GM18502 (cell line): ENCODE measurements around the gene TBC1D21.

Experiments
- ATAC-seq: cut with Tn5 transposase; IDR thresholded peaks from one replicate; pipeline ENCODE4 v1.9.1; 2021; ENCODE audit warnings: mild to moderate bottlenecking; ENCODE audit not compliant: unreplicated experiment, poor library complexity

Gene TBC1D21

DNA sequence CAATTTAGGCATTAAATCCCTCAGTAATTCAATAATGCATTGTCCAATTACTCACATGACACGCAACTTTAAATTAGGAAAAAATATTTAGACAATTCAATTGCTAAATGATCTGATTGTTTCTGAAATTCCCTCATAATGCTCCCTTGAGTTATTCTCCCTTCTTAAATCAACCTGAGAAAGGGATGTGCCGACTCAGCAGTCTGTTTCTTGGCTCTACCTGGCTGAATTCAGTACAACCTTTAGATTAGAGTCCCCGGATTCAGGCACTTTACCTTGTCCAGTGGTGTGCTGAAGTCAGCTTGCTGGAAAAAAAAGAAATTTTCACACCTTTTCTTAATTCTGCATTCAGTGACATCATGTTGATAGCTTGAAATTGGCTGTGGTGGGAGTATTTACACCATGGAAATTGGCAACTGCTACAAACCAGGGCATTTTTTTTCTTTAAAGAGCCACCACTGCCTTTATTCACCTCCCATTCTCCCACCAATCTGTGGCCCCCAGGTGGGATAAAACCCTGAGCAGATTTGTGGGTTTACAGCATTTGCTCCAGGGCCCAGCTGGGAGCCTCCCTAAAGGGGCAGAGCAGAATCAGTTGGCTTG is 32.0 kb downstream of the TBC1D21 start:
- ATAC-seq: no peak

DNA sequence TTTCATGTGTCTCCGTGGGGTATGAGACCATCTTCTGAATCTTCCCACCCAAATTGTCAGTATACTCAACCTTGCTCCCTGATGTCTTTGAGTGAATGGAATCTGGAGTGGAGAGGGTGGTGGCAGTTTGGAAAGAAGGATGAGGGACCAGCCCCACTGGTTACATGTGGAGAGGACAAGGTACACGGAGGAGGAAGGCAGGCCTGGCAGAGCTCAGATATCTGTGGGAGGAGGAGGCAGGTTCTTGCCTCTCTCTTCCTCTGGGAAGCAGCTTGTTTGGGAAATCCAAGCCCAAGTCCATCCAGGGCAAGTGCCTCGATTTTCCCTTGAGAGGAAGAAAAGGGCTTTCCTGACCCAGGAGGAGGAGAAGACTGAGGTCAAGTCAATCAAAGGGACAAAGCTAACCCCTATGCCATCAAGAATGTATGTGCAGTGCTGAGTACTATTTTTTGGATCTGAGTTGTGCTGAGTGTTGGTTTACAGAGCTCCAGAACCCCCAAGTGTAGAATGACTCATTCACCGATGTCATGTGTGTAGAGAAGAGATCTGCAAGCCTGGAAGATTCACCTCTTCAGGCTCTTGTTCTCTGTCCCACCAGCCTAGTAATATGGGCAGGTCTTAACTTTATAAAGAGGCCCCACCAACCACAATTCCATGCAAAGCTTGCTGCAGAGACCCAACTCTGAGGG is 33.1 kb downstream of the TBC1D21 start:
- no peak for ATAC-seq

DNA sequence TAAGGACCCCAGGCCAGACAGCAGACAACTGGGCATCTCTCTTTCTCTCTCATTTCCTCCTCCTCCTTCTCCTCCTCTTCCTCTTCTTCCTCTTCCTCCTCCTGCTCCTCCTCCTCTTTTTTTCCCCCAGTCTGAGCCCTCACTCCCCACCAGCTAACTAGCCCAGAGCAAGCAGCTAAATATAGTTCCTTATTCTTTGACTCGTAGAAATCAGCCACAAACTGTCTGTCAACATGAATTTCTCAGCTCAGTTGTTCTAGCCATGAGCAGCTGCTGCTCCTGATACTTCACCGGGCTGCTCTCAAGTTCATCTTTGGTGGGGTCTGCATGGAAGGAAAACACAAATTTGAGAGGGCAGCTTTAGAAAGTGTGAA is 33.7 kb downstream of the TBC1D21 start:
- ATAC-seq: no peak

DNA sequence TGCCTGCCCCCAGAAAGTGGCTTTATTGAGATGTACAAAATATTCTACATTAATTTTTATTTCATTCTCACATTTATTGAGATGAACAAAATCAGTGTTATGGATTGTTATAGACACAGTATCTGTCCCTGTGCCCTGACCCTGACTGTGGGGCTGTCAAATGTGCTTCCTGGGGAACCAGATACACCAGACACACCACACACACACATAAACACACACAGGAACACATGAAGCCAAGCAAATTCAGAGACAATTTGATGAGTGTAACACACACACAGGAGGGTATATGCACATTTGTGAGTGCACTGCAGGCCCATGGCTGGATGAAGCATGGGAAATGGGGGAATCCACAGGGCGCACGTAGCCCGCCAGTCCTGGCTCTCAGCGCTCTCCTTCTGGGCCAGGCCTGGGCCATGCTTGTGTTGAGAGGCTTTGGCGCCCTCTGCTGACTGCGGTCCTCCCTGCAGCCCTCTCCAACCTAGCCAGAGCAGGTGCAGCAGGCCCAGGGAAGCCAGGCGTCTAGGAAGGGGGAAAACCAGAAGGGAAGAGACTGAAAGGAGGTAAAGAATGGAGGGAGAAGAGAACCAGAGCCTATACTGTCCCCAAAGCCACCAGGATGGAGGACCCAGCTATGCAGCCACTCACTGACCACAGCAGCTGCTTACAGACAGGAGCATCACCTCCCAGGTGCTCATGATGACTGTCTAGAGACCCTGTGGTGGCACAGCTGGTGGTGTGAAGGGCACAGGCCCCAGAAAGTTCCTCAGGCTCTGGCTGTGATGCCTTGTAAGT is 34.9 kb downstream of the TBC1D21 start:
- ATAC-seq: peak; percentile 65

DNA sequence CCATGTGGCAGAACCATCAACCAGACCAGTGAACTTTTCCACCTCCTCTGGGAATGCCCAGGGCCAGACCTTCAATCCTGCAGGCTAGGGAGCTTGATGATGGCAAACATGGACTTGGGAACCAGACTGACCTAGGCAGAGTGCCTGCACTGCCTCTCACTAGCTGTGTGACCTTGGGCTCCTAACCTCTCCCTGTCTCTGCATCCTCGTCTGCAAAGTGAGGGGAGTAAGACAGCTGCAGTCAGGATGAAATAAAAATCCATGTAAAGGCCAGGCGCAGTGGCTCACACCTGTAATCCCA is 35.4 kb downstream of the TBC1D21 start:
- ATAC-seq: no peak

DNA sequence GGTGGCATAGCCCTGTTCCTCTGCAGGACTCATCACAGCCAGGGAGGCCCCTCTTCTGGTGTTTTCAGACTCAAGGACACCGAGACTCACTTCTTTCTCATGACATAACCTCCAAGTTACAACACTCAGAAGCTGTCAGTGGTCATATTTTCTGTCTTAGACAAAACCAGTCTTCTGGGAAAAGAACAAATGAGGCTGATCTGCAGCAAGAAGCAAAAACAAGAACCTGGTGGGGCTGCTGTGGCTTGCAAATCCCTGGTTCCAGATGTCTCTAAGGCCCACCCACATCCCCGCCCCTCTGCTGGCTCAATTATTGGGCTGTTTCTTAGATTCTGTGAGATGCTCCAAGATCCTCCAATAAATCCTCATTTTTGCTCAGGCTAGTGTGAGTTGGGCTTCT is 36.3 kb downstream of the TBC1D21 start:
- no peak for ATAC-seq

DNA sequence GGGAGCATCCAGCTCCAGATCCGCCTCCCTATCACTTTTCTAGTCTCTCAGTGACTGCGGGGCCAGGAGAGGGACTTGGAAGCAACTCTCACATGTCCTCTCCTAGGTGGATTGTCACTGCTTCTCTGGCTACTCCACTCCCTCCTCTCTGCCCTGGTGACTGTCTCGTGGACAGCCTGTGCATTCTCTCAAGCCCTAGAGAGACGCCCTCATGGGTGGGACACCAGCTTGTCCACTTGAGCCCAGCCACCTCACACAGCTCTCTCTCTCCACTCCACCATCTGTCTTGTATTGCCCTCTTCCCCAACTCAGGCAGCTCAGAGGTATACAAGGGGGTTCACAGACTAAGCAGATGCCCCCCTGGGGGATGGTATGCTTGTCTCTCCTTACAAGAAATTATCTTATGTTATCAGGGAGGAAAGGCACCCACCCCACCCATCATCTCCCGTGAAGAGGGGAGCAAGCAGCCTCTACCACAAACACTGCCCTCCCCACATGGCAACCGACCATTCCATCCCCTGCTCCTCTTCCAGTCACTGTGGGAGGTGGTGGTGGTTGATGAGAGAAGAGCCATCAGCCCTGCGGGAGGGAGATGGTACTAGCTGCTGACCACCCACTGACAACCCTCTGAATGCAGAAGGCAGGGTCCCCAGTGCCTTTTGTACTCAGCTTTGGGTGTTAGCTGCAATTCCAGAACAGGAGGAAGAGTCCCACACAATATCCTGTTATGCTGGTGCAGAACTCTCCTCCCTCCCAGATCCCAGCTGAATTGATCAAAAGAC is 37.3 kb downstream of the TBC1D21 start:
- no peak for ATAC-seq

DNA sequence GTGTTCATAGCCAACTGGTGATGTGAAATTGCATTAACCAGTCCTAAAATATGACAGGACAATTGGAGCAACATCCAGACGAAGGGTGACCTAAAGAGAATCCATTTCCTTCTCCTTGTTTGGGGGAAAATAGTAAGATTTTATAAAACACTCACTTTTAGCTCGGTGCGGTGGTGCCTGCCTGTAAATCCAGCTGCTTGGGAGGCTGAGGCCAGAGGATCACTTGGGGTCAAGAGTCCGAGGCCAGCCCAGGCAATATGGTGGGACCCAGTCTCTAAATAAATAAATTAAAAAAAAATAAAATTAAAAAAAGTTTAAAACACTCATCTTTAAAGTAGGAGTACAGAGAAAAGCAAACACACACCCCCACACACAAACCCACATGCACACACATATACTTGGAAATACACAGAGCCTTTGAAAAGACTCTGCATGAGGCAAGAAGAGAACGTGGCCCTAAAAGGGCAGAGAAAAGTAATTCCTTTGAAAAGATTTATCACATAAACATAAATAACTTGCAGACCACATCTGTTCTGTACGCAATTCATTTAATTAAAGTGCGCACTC is 38.7 kb downstream of the TBC1D21 start:
- ATAC-seq: no peak

DNA sequence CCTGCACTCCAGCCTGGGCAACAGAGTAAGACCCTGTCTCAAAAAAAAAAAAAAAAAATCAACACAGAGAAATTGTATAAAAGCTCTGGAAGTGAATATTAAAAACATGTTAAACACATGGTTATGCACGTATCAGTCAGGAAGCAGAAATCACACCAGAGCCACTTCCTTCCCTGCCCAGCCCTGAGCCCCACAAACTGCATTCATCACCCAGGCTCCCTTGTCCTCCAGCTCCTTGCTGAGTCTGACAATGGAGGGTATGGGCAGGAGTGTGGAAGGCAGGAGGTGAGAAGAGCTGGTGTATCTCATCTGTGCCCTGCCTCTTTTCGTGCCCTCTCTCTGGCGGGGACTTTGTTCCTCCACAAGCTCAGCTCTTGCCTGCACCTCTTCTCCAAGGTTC is 40.8 kb downstream of the TBC1D21 start:
- ATAC-seq: no peak

DNA sequence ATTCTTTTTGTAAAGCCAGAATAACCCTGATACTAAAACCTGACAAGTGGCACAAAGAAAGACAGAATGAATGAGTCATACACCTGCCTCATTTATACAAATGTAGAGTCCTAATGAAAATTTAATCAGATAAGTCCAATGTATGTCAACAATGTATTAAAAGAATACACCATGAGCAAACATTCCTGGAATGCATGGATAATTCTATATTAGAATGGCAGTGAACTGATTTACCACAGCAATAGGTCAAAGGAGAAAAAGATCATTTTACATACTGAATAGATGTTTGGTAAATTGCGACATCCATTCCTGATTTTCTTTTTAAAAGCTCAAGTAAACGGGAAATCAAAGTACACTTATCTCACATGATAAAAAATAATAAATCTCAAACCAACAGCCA is 41.7 kb downstream of the TBC1D21 start:
- ATAC-seq: no peak

DNA sequence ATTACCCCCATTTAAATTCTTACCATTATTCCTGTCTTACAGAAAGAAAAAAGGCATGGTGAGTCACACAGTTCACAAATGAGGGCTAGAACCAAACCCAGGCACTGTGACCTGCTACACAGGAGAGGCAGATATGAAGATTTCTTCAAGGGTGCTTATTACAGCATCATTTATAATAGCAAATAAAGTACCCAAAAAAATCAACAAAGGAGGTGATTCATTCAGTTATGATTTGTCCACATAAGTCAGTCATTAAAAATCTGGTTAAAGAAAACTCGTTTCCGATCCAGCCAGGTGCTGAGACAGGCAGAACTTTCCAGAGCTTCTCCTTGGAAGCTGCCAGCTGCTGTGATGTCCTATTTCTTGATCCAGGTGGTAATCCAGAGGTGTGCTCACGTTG is 45.4 kb downstream of the TBC1D21 start:
- ATAC-seq: no peak

DNA sequence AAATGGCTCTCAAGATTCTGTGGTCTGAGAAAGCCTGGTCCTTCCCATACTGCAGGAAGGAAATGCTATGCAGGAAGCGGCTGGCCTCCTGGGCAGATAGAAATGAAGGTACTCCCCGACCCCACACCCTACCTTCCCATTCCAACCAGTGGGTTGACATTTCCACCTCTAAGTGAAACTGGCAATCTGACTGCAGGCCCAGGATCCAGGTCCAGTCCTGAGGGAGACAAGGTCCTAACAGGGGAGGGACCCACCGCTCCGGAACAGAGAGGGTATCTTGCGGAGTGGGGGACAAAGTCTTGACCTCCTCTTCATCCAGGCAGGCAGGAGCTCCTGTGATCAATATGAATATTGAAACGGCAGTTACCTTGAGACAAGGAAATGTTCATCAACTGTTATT is 46.3 kb downstream of the TBC1D21 start:
- ATAC-seq: no peak

DNA sequence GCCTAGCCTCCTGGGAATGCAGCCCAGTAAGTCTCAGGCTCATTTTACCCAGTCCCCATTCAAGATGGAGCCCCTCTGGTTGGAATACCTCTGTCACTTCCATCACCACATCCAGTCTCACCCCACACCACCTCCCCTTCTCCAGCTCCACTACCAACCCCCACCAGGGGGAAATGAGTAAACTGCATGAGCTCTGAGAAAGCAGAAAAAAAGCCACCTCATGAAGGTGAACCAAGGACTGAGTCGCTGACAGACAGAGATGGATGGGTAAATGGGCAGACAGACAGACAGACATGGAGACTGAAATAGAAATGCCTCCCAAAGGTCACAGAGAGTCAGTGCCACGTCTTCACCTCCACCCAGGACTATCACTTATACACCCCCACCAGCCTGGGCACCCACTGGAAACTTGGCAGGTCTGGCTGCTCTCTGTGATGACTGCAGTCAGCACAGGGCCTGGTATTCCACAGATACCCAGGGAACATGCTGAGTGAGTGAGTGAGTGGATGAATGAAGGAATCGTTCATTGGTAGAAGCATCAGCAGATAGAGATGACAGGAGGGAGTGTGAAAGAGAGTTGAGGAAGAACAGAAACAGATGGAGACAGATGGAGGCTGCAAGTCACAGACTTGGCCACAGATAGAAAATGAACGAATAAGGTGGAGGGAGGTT is 48.0 kb downstream of the TBC1D21 start:
- ATAC-seq: no peak

DNA sequence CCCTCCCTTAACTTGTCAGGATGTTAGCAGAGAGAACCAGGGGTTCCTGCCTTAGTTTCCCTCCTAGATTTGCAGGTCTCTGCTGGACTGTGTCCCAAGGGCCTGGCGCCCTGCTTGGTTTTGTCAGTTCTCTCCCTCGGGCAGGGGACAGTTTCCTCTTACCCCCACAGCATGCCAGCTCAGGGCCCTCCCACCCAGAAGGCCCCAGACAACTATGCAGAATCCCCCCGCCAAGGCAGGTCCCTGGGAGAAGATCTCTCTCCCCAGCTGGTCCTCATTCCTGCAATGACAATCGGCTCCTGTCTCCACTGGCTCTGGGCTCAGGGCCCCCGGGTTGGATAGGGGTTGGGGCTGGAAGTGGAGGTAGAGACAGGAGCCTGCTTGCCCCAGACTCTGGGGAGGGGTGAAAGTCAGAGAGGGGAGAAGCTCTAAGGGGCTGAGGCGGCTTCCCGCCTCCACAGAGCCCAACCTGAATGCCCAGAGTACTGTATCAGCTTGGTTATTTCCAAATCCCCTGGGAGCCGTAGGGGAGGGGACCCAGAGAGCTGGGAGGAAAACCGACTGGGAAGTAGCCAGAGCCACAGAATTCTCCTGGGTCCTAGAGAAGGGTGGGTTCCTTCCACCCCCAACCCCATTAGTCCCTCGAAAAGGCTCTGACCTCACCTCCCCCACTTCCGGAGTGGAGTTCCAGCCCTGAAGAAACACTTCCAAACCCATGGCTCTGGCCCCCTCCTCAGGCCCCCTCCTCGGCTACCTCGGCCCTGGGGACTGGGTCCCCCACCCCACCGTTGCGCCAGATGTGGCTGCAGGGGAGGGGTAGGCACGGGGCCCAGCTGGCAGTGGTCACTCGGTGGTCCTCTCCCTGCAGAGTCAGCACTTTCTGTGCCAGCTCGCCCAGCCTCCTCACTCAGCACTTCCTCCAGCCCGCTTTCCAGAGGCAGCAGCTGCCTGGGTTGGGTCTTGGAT is 49.1 kb downstream of the TBC1D21 start:
- ATAC-seq: no peak

DNA sequence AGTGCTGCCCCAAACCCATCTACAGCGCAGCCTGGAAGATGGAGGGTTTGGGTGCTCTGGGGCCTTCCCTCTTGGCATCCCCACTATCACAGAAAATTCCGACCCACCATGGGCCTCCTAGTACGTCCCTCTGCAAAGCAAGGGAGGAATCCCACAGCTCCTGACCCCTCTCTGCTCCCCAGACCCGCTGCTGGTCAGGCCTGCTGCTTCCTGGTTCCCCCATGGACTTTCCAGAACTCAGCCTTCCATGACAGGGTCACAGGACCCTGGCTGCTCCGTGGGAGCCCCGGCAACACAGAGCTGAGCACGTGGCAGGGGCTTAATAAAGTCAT is 49.8 kb downstream of the TBC1D21 start:
- no peak for ATAC-seq

DNA sequence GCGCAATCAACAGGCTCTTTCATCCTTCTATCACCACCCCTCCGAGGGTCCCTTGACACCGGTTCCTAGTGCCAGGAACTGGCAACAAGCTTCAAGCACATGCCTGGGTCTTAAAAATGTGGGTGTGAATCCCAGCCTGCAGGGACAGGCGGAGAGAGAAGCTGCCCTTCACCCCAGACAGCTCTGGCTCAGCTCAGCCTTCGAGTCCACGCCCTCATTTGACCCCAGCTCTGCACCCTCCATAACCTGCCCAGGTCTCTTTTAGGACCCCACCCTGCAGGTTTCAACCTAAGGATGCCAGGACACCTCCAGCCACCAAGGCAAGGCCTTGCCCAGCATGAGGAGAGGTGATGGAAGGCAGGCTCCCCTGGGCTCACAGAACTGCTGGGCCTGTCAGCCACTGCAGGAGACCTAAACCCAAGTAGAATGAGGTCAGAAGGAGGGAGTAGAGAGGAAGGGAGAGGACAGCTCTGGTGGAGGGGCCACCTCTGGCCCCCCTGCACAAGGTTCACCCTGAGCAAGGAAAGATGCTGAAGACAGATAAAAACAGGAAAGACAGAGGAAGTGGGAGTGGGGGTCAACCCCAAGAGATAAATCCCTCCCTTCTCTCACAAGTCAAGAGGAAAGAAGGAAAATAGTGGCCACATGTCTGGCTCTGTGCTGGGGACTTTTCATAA is 50.3 kb downstream of the TBC1D21 start:
- no peak for ATAC-seq

DNA sequence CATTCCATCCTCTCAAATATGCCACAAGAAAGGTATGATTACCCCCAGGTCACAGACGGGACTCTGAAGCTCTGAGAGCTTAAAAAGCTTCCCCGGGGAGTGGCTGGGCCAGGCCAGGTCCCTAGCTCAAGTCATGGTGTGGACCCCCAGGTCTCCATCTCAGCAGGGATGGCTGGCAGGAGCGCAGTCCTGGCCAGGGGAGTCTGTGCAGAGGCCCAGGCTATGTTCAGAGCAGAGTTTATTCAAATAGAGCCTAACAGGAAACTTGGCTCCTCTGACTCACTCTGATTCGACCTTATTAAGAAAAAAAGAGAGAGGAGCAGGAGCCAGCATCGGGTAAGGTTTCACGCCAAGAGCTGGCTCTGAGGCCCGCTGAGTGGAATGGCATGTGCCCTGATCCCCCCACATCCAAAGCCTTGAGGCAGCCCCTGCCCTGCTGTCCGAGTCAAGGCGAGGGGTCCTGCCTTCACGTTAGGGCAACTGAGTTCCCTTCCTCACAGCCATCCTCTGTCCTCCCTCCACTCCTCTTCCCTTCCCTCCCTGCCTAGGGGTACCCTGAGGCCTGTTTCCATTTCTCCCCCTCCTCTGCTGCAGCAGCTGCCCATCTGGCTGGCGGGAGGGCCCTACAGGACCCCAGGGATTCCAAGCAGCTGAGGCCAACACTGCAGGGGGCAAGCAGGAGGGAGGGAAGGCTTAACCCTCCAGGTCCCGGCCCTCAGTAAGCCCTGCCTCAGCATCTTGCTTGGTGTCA is 51.0 kb downstream of the TBC1D21 start:
- no peak for ATAC-seq

DNA sequence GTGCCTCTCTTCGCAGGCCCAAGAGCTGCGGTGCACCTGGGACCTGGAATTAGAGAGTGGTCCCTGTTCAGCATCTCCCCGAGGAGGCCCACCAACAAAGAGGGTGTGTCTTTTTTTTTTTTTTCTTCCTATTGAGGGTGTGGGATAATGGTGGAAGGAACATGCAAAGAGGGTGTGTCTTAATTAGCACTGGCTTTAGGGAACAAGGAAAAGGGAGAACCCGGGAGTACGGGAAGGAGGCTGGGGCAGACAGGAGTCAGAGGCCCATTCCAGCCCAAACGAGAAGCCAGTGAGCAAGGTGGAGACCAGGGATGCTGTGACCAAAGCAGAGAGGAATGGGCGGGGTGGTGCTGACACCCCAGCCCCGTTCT is 52.5 kb downstream of the TBC1D21 start:
- ATAC-seq: no peak
